Muscle layer of duodenum (tissue), 2 donors: ENCODE results near the gene FOXK2.
"Not testable (repeated sequence)": the region's sequence is repeated elsewhere in the genome, so short reads cannot be mapped to it uniquely, and the experiment has no call there.

ENCODE experiments used
- H3K27ac ChIP-seq: one replicate; pipeline ENCODE4 v1.7.0; 2013; ENCODE audit warnings: mild to moderate bottlenecking, low read length
- H3K27me3 ChIP-seq: one replicate; pipeline ENCODE4 v1.7.0; 2013; ENCODE audit warnings: low read depth, mild to moderate bottlenecking, control low read depth, low read length
- H3K36me3 ChIP-seq, 2 donors: one replicate each; pipeline ENCODE4 v1.7.0; 2013; ENCODE audit warnings: low read length in 2 of 2, control low read depth in 1 of 2, mild to moderate bottlenecking in 1 of 2; ENCODE audit not compliant: insufficient read depth in 2 of 2, control insufficient read depth in 1 of 2
- H3K4me1 ChIP-seq, 2 donors: one replicate each; pipeline ENCODE4 v1.7.0; 2013; ENCODE audit warnings: low read length in 2 of 2, mild to moderate bottlenecking in 2 of 2, control low read depth in 1 of 2, moderate library complexity in 1 of 2; ENCODE audit not compliant: insufficient read depth in 2 of 2, control insufficient read depth in 1 of 2
- H3K4me3 ChIP-seq, 2 donors: one replicate each; pipeline ENCODE4 v1.7.0; 2013; ENCODE audit warnings: low read length in 2 of 2, low read depth in 1 of 2, mild to moderate bottlenecking in 1 of 2
- H3K9me3 ChIP-seq, 2 donors: one replicate each; pipeline ENCODE4 v1.7.0; 2013; ENCODE audit warnings: low read length in 2 of 2, control low read depth in 1 of 2, mild to moderate bottlenecking in 1 of 2; ENCODE audit not compliant: control insufficient read depth in 1 of 2
- donor health status: healthy.

FOXK2 gene

GRCh38 chr17:82567286-82567685, 47.8 kb downstream of the FOXK2 start:
- Histone ChIP-seq H3K36me3 (peaks cover 15 to 37% of the 10 kb centered on the region in 2 donors), H3K4me3 (no peak overlapping the region), H3K27ac (no peak overlapping the region), H3K27me3 (no peaks in the 10 kb centered on the region), H3K4me1 (peaks cover 0 to 26% of the 10 kb centered on the region in 2 donors), H3K9me3 (no peaks in the 10 kb centered on the region)

- Histone ChIP-seq H3K4me1 (peaks cover 0 to 26% of the 10 kb centered on the region in 2 donors), H3K27ac (no peak overlapping the region), H3K9me3 (no peaks in the 10 kb centered on the region), H3K36me3 (peaks cover 23 to 52% of the 10 kb centered on the region in 2 donors), H3K4me3 (no peak overlapping the region), H3K27me3 (no peaks in the 10 kb centered on the region)
These were observed 49.5 kb downstream of the FOXK2 start for GRCh38 chr17:82568997-82569393.

GRCh38 chr17:82569621-82570020, 50.1 kb downstream of the FOXK2 start:
- H3K27ac ChIP-seq = no peak overlapping the region
- H3K4me1 ChIP-seq = peaks cover 0 to 26% of the 10 kb centered on the region in 2 donors
- no peaks in the 10 kb centered on the region for H3K9me3 ChIP-seq
- H3K4me3 ChIP-seq = no peak overlapping the region
- peaks cover 25 to 53% of the 10 kb centered on the region in 2 donors for H3K36me3 ChIP-seq
- no peaks in the 10 kb centered on the region for H3K27me3 ChIP-seq

- Histone ChIP-seq H3K9me3 (no peaks in the 10 kb centered on the region), H3K27ac (no peak overlapping the region), H3K27me3 (no peaks in the 10 kb centered on the region), H3K4me3 (no peak overlapping the region), H3K4me1 (peaks cover 0 to 20% of the 10 kb centered on the region in 2 donors), H3K36me3 (peaks cover 28 to 58% of the 10 kb centered on the region in 2 donors)
These were observed 50.7 kb downstream of the FOXK2 start for GRCh38 chr17:82570277-82570676.

- Histone ChIP-seq H3K9me3 (no peaks in the 10 kb centered on the region), H3K36me3 (peaks cover 33 to 65% of the 10 kb centered on the region in 2 donors), H3K27me3 (no peaks in the 10 kb centered on the region), H3K27ac (no peak overlapping the region), H3K4me1 (peaks cover 0 to 9% of the 10 kb centered on the region in 2 donors), H3K4me3 (no peak overlapping the region)
These were observed 52.3 kb downstream of the FOXK2 start for GRCh38 chr17:82571855-82572254.

GRCh38 chr17:82574041-82574440, 54.5 kb downstream of the FOXK2 start:
- Histone ChIP-seq H3K27ac (no peak overlapping the region), H3K4me1 (peaks cover 0 to 2% of the 10 kb centered on the region in 2 donors), H3K27me3 (no peaks in the 10 kb centered on the region), H3K36me3 (peaks cover 27 to 54% of the 10 kb centered on the region in 2 donors), H3K4me3 (no peak overlapping the region), H3K9me3 (no peaks in the 10 kb centered on the region)

GRCh38 chr17:82575581-82576221, 56.2 kb downstream of the FOXK2 start:
- peaks cover 27 to 52% of the 10 kb centered on the region in 2 donors for H3K36me3 ChIP-seq
- H3K4me3 ChIP-seq, H3K27me3 ChIP-seq, H3K27ac ChIP-seq, H3K9me3 ChIP-seq, H3K4me1 ChIP-seq: not testable (repeated sequence)

GRCh38 chr17:82577300-82577699, 57.8 kb downstream of the FOXK2 start:
- H3K4me3 ChIP-seq = no peak overlapping the region
- H3K4me1 ChIP-seq = no peaks in the 10 kb centered on the region
- H3K27me3 ChIP-seq = no peaks in the 10 kb centered on the region
- peaks cover 17 to 44% of the 10 kb centered on the region in 2 donors for H3K36me3 ChIP-seq
- no peak overlapping the region for H3K27ac ChIP-seq
- H3K9me3 ChIP-seq = no peaks in the 10 kb centered on the region

GRCh38 chr17:82579969-82580368, 60.4 kb downstream of the FOXK2 start:
- H3K4me3 ChIP-seq, H3K27ac ChIP-seq: not testable (repeated sequence)
- H3K36me3 ChIP-seq = peaks cover 12 to 37% of the 10 kb centered on the region in 2 donors

GRCh38 chr17:82582213-82582612, 62.7 kb downstream of the FOXK2 start:
- H3K36me3 ChIP-seq = peaks cover 11 to 24% of the 10 kb centered on the region in 2 donors

More at GRCh38 chr17:82579969-82580368, 60.4 kb downstream of the FOXK2 start:
- not testable (repeated sequence) for H3K27me3 ChIP-seq, H3K4me1 ChIP-seq, H3K9me3 ChIP-seq

GRCh38 chr17:82582709-82583108, 63.2 kb downstream of the FOXK2 start:
- Histone ChIP-seq H3K27ac (no peak overlapping the region), H3K27me3 (no peaks in the 10 kb centered on the region), H3K4me1 (peaks cover 0 to 4% of the 10 kb centered on the region in 2 donors), H3K36me3 (peaks cover 13 to 25% of the 10 kb centered on the region in 2 donors), H3K9me3 (no peaks in the 10 kb centered on the region), H3K4me3 (no peak overlapping the region)

More at GRCh38 chr17:82582213-82582612, 62.7 kb downstream of the FOXK2 start:
- Histone ChIP-seq H3K27me3 (no peaks in the 10 kb centered on the region), H3K4me1 (peaks cover 0 to 4% of the 10 kb centered on the region in 2 donors), H3K9me3 (no peaks in the 10 kb centered on the region), H3K4me3 (no peak overlapping the region), H3K27ac (no peak overlapping the region)
